ENCODE measurements around the gene STK38L.
A peak's percentile ranks its signal among the peaks of the same experiment; 100 is the strongest.

STK38L gene

DNA sequence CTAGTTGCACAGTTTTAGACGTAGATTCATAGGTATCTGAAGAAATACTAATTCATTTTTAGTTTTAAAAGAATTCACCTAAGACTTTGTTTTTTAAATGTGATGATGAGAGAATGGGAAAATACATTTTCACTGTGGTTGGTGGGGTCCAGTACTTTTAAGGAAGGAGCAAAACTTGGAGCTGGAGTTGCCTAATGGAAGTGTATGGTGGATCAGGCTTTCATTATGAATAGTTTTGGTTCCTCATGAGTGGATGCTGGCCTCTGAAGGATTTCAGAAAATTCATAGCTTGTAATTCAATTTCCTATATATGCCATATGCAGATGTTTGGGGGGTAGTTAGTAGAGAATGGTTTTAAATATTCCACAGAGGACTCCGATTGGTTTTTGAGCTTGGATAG is 27.1 kb downstream of the STK38L start:
- H3K27me3 ChIP-seq (ENCODE audit: insufficient read depth, low read length, poor library complexity) = no peaks in the 10 kb centered on the region
- TF ChIP-seq, protein P1, sequence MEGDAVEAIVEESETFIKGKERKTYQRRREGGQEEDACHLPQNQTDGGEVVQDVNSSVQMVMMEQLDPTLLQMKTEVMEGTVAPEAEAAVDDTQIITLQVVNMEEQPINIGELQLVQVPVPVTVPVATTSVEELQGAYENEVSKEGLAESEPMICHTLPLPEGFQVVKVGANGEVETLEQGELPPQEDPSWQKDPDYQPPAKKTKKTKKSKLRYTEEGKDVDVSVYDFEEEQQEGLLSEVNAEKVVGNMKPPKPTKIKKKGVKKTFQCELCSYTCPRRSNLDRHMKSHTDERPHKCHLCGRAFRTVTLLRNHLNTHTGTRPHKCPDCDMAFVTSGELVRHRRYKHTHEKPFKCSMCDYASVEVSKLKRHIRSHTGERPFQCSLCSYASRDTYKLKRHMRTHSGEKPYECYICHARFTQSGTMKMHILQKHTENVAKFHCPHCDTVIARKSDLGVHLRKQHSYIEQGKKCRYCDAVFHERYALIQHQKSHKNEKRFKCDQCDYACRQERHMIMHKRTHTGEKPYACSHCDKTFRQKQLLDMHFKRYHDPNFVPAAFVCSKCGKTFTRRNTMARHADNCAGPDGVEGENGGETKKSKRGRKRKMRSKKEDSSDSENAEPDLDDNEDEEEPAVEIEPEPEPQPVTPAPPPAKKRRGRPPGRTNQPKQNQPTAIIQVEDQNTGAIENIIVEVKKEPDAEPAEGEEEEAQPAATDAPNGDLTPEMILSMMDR (IDR thresholded peaks at IDR 0.05; ENCODE audit: borderline replicate concordance, extremely low read depth, low read length, poor library complexity, severe bottlenecking) = no peak
- TF ChIP-seq EZH2 (IDR thresholded peaks at IDR 0.05; ENCODE audit: borderline replicate concordance, low read depth, low read length, severe bottlenecking) = no peak
- no peak overlapping the region for H3K27ac ChIP-seq (ENCODE audit: low read length)
- DNase-seq (no peak), ATAC-seq (ENCODE audit: insufficient read depth, low read depth) (no peak)
- H3K4me1 ChIP-seq (ENCODE audit: insufficient read depth, low read length) = 0 out of 2 replicates have a peak, but pooled peaks cover 5% of the 10 kb centered on the region
- peaks cover 2% of the 10 kb centered on the region; the same call in 1 of the 2 replicates for H4K20me1 ChIP-seq (ENCODE audit: insufficient read depth, low read length)
- no peak overlapping the region for H3K4me3 ChIP-seq (ENCODE audit: low read depth in 1 of 2, low read length in 2 of 2)
- H3K79me2 ChIP-seq (ENCODE audit: insufficient read depth, low read length) = peaks cover 3% of the 10 kb centered on the region; the same call in 1 of the 2 replicates
- no peak overlapping the region for H3K4me2 ChIP-seq (ENCODE audit: insufficient read depth, low read length)
- H3K9ac ChIP-seq (ENCODE audit: low read depth, low read length) = no peak overlapping the region
- no peak overlapping the region for H2AFZ ChIP-seq (ENCODE audit: low read depth, low read length)
- H3K36me3 ChIP-seq (ENCODE audit: insufficient read depth, low read length) = no peaks in the 10 kb centered on the region
- H3K9me3 ChIP-seq (ENCODE audit: insufficient read depth, low read length, severe bottlenecking) = no peaks in the 10 kb centered on the region

DNA sequence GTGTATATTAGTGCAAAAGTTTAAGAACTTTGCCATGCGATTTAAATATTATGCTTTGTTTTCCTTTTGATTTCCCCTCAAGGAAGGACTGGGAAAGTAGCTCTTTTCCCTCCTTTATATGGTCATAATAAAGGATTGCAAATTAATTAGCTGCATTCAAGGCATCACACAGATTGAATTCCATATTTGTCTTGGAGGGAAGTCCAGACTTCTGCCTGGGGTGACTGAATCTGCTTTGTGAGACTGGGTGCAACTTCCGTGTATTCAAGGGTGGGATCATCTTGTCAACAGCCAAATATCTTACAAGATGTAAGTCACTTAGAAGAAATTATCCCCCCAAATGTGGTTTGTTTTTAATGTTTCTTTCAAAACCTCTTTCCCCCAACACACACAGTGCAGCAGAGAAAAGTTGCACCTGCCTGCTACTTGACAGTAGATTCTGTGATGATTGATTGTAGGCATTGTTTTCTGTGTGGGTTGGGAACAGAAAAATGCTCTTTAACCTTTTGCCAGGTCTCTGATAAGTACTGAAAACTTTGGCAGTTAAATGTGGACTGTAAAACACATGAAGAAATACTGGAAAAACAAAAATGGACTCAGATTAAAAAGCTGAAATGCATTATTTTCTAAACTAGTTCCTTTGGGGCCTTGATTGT is 28.4 kb downstream of the STK38L start:
- no peak overlapping the region for H3K27ac ChIP-seq (ENCODE audit: low read length)
- H3K4me3 ChIP-seq (ENCODE audit: low read depth in 1 of 2, low read length in 2 of 2) = no peak overlapping the region

DNA sequence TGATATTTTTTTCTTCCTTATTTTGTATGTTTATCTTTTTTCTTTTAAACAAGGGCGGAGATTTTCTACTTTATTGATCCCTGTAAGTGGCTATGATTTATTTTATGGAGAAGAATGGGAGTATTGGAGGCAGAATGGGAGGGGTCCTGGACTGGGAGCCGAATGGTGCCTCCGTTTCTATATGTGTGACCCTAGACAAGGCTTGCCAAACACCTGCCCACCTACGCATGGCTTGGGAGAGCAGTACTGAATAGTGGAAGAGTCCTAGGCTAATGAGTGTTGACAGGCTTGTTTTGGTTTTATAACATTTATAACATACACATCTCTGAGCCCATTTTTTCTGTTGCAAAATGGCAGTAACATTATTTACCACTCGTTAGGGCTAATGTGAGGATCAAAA is 29.0 kb downstream of the STK38L start:
- Histone ChIP-seq H3K27ac (ENCODE audit: low read length) (no peak overlapping the region), H3K36me3 (ENCODE audit: insufficient read depth, low read length) (no peaks in the 10 kb centered on the region), H4K20me1 (ENCODE audit: insufficient read depth, low read length) (peaks cover 2% of the 10 kb centered on the region; the same call in 1 of the 2 replicates), H3K9me3 (ENCODE audit: insufficient read depth, low read length, severe bottlenecking) (no peaks in the 10 kb centered on the region), H2AFZ (ENCODE audit: low read depth, low read length) (no peak overlapping the region), H3K79me2 (ENCODE audit: insufficient read depth, low read length) (peaks cover 3% of the 10 kb centered on the region; the same call in 1 of the 2 replicates), H3K4me2 (ENCODE audit: insufficient read depth, low read length) (no peak overlapping the region), H3K9ac (ENCODE audit: low read depth, low read length) (no peak overlapping the region), H3K27me3 (ENCODE audit: insufficient read depth, low read length, poor library complexity) (no peaks in the 10 kb centered on the region), H3K4me3 (ENCODE audit: low read depth in 1 of 2, low read length in 2 of 2) (no peak overlapping the region), H3K4me1 (ENCODE audit: insufficient read depth, low read length) (0 out of 2 replicates have a peak, but pooled peaks cover 5% of the 10 kb centered on the region)
- TF ChIP-seq, protein P1 (IDR thresholded peaks at IDR 0.05; ENCODE audit: borderline replicate concordance, extremely low read depth, low read length, poor library complexity, severe bottlenecking) = no peak
- no peak for TF ChIP-seq EZH2 (IDR thresholded peaks at IDR 0.05; ENCODE audit: borderline replicate concordance, low read depth, low read length, severe bottlenecking)
- DNase-seq (no peak), ATAC-seq (ENCODE audit: insufficient read depth, low read depth) (no peak)

More for the DNA sequence above, 28.4 kb downstream of the STK38L start:
- H3K4me2 ChIP-seq (ENCODE audit: insufficient read depth, low read length) = no peak overlapping the region
- ATAC-seq (ENCODE audit: insufficient read depth, low read depth) = peak; percentile 60
- 0 out of 2 replicates have a peak, but pooled peaks cover 5% of the 10 kb centered on the region for H3K4me1 ChIP-seq (ENCODE audit: insufficient read depth, low read length)
- TF ChIP-seq EZH2 (IDR thresholded peaks at IDR 0.05; ENCODE audit: borderline replicate concordance, low read depth, low read length, severe bottlenecking) = no peak
- TF ChIP-seq, protein P1 (IDR thresholded peaks at IDR 0.05; ENCODE audit: borderline replicate concordance, extremely low read depth, low read length, poor library complexity, severe bottlenecking) = no peak
- H3K36me3 ChIP-seq (ENCODE audit: insufficient read depth, low read length) = no peaks in the 10 kb centered on the region
- H4K20me1 ChIP-seq (ENCODE audit: insufficient read depth, low read length) = peaks cover 2% of the 10 kb centered on the region; the same call in 1 of the 2 replicates
- no peak overlapping the region for H2AFZ ChIP-seq (ENCODE audit: low read depth, low read length)
- peaks cover 3% of the 10 kb centered on the region; the same call in 1 of the 2 replicates for H3K79me2 ChIP-seq (ENCODE audit: insufficient read depth, low read length)
- H3K9me3 ChIP-seq (ENCODE audit: insufficient read depth, low read length, severe bottlenecking) = no peaks in the 10 kb centered on the region
- no peak for DNase-seq
- no peak overlapping the region for H3K9ac ChIP-seq (ENCODE audit: low read depth, low read length)
- H3K27me3 ChIP-seq (ENCODE audit: insufficient read depth, low read length, poor library complexity) = no peaks in the 10 kb centered on the region
